ENCODE measurements around the gene HMGXB4.
A peak's percentile ranks its signal among the peaks of the same experiment; 100 is the strongest.

HMGXB4 gene

GRCh38 chr22:35317680-35318290, 60.5 kb downstream of the HMGXB4 start:
- DNase-seq = no peak
- no peak for ATAC-seq (replicated peaks)
- peak overlapping the region in 1 of 2 donors; percentile 3 for H3K27ac Mint-ChIP-seq
- H3K27me3 Mint-ChIP-seq = no peaks in the 10 kb centered on the region
- no peaks in the 10 kb centered on the region for H3K9me3 Mint-ChIP-seq
- peaks cover 48% of the 10 kb centered on the region for H3K36me3 Mint-ChIP-seq (ENCODE audit: insufficient read depth)
- H3K4me1 Mint-ChIP-seq (ENCODE audit: low read depth in 2 of 2) = peaks cover 12 to 21% of the 10 kb centered on the region in 2 donors
- no peak overlapping the region for H3K4me3 Mint-ChIP-seq

GRCh38 chr22:35318346-35319215, 61.3 kb downstream of the HMGXB4 start:
- H3K27ac Mint-ChIP-seq = peak overlapping the region in 1 of 2 donors; percentile 3
- no peak for ATAC-seq (replicated peaks)
- H3K27me3 Mint-ChIP-seq = no peaks in the 10 kb centered on the region
- DNase-seq = no peak
- no peak overlapping the region for H3K4me3 Mint-ChIP-seq
- H3K4me1 Mint-ChIP-seq (ENCODE audit: low read depth in 2 of 2) = peaks cover 11 to 17% of the 10 kb centered on the region in 2 donors
- peaks cover 55% of the 10 kb centered on the region for H3K36me3 Mint-ChIP-seq (ENCODE audit: insufficient read depth)
- no peaks in the 10 kb centered on the region for H3K9me3 Mint-ChIP-seq

DNA sequence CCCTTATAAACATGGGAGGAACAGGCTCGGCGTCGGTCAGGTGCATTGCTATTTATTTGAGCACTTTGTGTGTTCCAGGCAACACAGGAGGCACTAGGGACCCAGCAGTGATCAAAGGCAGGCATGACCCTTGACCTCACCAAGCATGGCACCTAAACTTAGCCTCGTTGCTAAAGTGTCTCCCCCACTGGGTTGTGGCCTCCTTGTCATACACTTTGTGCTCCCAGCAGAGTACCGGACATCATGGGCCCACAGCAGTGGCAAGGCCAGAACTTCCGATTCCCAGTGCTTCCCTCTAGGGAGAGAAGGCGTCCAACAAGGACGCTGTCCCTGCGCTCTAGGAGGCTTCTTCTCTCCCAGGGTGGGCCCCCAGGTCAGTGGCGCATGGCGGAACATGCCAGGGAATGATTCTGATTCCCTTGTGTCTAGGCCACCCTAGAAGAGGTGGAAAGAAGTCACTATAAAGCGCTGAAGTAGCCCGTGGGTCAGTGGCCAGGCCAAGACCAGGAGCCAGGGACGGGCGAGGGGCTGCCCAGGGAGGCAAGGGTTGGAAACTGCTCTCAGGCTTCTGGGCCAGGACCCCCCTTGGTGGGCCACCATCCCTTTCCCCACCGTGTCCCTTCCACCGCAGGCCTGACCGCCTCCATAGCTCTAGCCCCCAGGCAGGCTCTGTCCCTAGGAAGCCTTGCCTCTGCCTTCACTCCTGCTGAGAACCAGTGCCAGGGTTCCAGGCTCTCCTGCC, 62.1 kb downstream of the HMGXB4 start:
- H3K4me3 Mint-ChIP-seq = no peak overlapping the region
- H3K36me3 Mint-ChIP-seq (ENCODE audit: insufficient read depth) = peaks cover 64% of the 10 kb centered on the region
- DNase-seq = no peak
- peak overlapping the region in 1 of 2 donors; percentile 23 for H3K27ac Mint-ChIP-seq
- H3K27me3 Mint-ChIP-seq = no peaks in the 10 kb centered on the region
- peaks cover 8 to 14% of the 10 kb centered on the region in 2 donors for H3K4me1 Mint-ChIP-seq (ENCODE audit: low read depth in 2 of 2)
- ATAC-seq (replicated peaks) = no peak
- no peaks in the 10 kb centered on the region for H3K9me3 Mint-ChIP-seq

DNA sequence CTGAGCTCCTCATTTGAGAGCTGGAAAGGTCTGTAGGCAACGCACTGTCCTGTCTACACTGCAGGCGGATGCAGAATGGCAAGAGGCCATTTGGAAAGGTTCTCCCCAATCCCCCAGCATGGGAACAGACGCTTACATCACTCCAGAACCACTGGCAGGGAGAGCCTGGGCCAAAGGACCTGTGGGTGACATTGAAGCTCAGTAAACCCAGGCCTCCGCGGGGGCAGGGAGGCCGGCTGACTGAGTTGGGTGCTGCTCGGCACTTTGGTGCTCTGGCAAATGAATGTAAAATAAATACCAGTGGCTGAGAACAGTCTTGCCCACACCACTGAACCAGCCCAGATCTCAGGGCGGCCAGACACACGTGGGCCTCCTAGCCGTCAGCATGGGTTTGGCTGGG, 64.8 kb downstream of the HMGXB4 start:
- H3K9me3 Mint-ChIP-seq = no peaks in the 10 kb centered on the region
- ATAC-seq (replicated peaks) (no peak), DNase-seq (no peak)
- no peak overlapping the region for H3K27ac Mint-ChIP-seq
- H3K4me3 Mint-ChIP-seq = no peak overlapping the region
- H3K4me1 Mint-ChIP-seq (ENCODE audit: low read depth in 2 of 2) = peaks cover 0 to 6% of the 10 kb centered on the region in 2 donors
- peaks cover 80% of the 10 kb centered on the region for H3K36me3 Mint-ChIP-seq (ENCODE audit: insufficient read depth)
- no peaks in the 10 kb centered on the region for H3K27me3 Mint-ChIP-seq

DNA sequence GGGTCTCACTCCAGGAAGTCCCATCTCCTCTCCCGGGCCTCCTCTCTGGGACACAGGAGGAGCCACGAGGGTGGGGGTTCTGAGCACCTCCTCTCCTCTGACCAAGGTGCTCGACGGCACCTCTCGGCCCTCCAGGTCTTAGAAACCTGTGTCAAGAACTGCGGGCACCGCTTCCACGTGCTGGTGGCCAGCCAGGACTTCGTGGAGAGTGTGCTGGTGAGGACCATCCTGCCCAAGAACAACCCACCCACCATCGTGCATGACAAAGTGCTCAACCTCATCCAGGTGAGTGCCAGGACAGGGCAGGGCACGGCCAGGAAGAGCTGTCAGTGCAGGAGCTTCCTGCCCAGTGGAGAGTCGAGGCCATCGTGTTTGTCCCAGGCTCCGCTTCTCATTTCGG, 65.6 kb downstream of the HMGXB4 start:
- no peak overlapping the region for H3K27ac Mint-ChIP-seq
- H3K9me3 Mint-ChIP-seq = no peaks in the 10 kb centered on the region
- peaks cover 0 to 6% of the 10 kb centered on the region in 2 donors for H3K4me1 Mint-ChIP-seq (ENCODE audit: low read depth in 2 of 2)
- peaks cover 84% of the 10 kb centered on the region for H3K36me3 Mint-ChIP-seq (ENCODE audit: insufficient read depth)
- H3K4me3 Mint-ChIP-seq = no peak overlapping the region
- no peaks in the 10 kb centered on the region for H3K27me3 Mint-ChIP-seq
- DNase-seq (no peak), ATAC-seq (replicated peaks) (no peak)

GRCh38 chr22:35323305-35323704, 66.0 kb downstream of the HMGXB4 start:
- Mint-ChIP-seq H3K4me3 (no peak overlapping the region), H3K27ac (no peak overlapping the region), H3K9me3 (no peaks in the 10 kb centered on the region), H3K36me3 (ENCODE audit: insufficient read depth) (peaks cover 83% of the 10 kb centered on the region), H3K27me3 (no peaks in the 10 kb centered on the region), H3K4me1 (ENCODE audit: low read depth in 2 of 2) (peaks cover 0 to 6% of the 10 kb centered on the region in 2 donors)
- no peak for DNase-seq
- ATAC-seq (replicated peaks) = no peak

- no peaks in the 10 kb centered on the region for H3K27me3 Mint-ChIP-seq
- no peak overlapping the region for H3K27ac Mint-ChIP-seq
- no peak overlapping the region for H3K4me3 Mint-ChIP-seq
- ATAC-seq (replicated peaks) (no peak), DNase-seq (no peak)
- peaks cover 82% of the 10 kb centered on the region for H3K36me3 Mint-ChIP-seq (ENCODE audit: insufficient read depth)
- peaks cover under 1 to 6% of the 10 kb centered on the region in 2 donors for H3K4me1 Mint-ChIP-seq (ENCODE audit: low read depth in 2 of 2)
- H3K9me3 Mint-ChIP-seq = no peaks in the 10 kb centered on the region
Observed at GRCh38 chr22:35324067-35324466, 66.8 kb downstream of the HMGXB4 start.

- ATAC-seq (replicated peaks) = no peak
- H3K36me3 Mint-ChIP-seq (ENCODE audit: insufficient read depth) = peaks cover 84% of the 10 kb centered on the region
Observed at GRCh38 chr22:35324762-35325161, 67.5 kb downstream of the HMGXB4 start.

GRCh38 chr22:35325209-35325608, 67.9 kb downstream of the HMGXB4 start:
- H3K27me3 Mint-ChIP-seq = no peaks in the 10 kb centered on the region
- no peaks in the 10 kb centered on the region for H3K9me3 Mint-ChIP-seq
- DNase-seq = no peak
- H3K4me1 Mint-ChIP-seq (ENCODE audit: low read depth in 2 of 2) = peaks cover 8% of the 10 kb centered on the region in 2 donors
- no peak overlapping the region for H3K4me3 Mint-ChIP-seq
- ATAC-seq (replicated peaks) = no peak
- peaks cover 84% of the 10 kb centered on the region for H3K36me3 Mint-ChIP-seq (ENCODE audit: insufficient read depth)
- H3K27ac Mint-ChIP-seq = no peak overlapping the region

More at GRCh38 chr22:35324762-35325161, 67.5 kb downstream of the HMGXB4 start:
- H3K9me3 Mint-ChIP-seq = no peaks in the 10 kb centered on the region
- H3K4me1 Mint-ChIP-seq (ENCODE audit: low read depth in 2 of 2) = peaks cover 5 to 6% of the 10 kb centered on the region in 2 donors
- H3K27me3 Mint-ChIP-seq = no peaks in the 10 kb centered on the region
- H3K4me3 Mint-ChIP-seq = no peak overlapping the region
- DNase-seq = no peak
- H3K27ac Mint-ChIP-seq = no peak overlapping the region

GRCh38 chr22:35326854-35327562, 69.7 kb downstream of the HMGXB4 start:
- ATAC-seq (replicated peaks) (no peak), DNase-seq (no peak)
- peak overlapping the region; percentile 60 to 89 for H3K27ac Mint-ChIP-seq
- no peaks in the 10 kb centered on the region for H3K27me3 Mint-ChIP-seq
- H3K36me3 Mint-ChIP-seq (ENCODE audit: insufficient read depth) = peaks cover 88% of the 10 kb centered on the region
- no peak overlapping the region for H3K4me3 Mint-ChIP-seq
- H3K4me1 Mint-ChIP-seq (ENCODE audit: low read depth in 2 of 2) = peaks cover 13 to 16% of the 10 kb centered on the region in 2 donors
- H3K9me3 Mint-ChIP-seq = no peaks in the 10 kb centered on the region

DNA sequence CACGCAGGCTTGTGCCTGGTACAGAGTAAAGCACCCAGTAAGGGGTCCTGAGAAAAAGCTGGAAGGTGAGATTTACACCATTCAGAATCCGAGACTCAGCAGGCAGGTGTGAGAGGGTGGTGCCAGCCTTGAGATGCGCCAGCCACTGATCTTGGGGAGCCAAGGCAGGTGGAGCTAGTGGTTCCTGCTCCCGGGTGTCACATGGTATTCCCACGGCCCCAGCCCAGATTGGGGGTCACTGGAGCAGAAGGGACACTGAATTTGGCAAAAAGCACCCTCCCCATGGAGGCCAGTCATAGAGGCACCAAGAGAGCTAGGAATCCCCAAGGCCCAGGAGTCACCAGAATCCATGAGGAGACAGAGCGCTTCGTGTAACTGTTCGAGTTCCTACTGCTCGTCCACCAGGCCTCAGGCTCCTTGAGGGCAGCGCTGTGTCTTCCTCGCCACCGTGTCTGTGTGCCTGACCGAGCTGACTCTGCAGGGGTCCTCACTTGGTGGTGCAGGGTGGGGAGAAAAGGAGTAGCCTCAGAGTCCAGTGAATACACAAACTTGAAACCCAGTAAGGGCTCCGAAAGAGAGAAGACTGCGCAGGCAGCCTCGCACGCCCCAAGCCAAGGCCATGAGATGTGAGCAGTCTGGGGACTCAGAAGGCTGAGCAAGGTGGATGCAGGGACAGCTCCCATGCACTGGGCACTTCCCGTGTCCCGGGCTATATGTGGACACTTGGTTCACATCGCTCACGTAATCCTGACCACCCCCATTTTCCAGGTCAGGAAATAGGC, 70.6 kb downstream of the HMGXB4 start:
- H3K27ac Mint-ChIP-seq = peak overlapping the region; percentile 25 to 78
- H3K36me3 Mint-ChIP-seq (ENCODE audit: insufficient read depth) = peaks cover 88% of the 10 kb centered on the region
- ATAC-seq (replicated peaks) = no peak
- H3K9me3 Mint-ChIP-seq = no peaks in the 10 kb centered on the region
- H3K4me1 Mint-ChIP-seq (ENCODE audit: low read depth in 2 of 2) = peaks cover 13 to 16% of the 10 kb centered on the region in 2 donors
- no peaks in the 10 kb centered on the region for H3K27me3 Mint-ChIP-seq
- no peak overlapping the region for H3K4me3 Mint-ChIP-seq
- no peak for DNase-seq

GRCh38 chr22:35328472-35328885, 71.2 kb downstream of the HMGXB4 start:
- peak overlapping the region; percentile 25 to 78 for H3K27ac Mint-ChIP-seq
- no peak for DNase-seq

More at GRCh38 chr22:35328472-35328885, 71.2 kb downstream of the HMGXB4 start:
- ATAC-seq (replicated peaks) = no peak
- H3K4me1 Mint-ChIP-seq (ENCODE audit: low read depth in 2 of 2) = peaks cover 13 to 16% of the 10 kb centered on the region in 2 donors
- no peaks in the 10 kb centered on the region for H3K27me3 Mint-ChIP-seq
- no peak overlapping the region for H3K4me3 Mint-ChIP-seq
- no peaks in the 10 kb centered on the region for H3K9me3 Mint-ChIP-seq
- peaks cover 89% of the 10 kb centered on the region for H3K36me3 Mint-ChIP-seq (ENCODE audit: insufficient read depth)
